ENCODE measurements around the gene TENM4. TPM values are rescaled to one million over a fixed set of nuclear protein-coding genes. Genes with fewer than 3 reads are reported as not detected.

TENM4 gene
- total and polyA plus RNA-seq, 10 of the 15 experiments (the other 5 are each of a cell fraction or from before 2014, with no cell fraction given), result 0.03 to 0.12 (median 0.06) TPM; not detected in 7

DNA sequence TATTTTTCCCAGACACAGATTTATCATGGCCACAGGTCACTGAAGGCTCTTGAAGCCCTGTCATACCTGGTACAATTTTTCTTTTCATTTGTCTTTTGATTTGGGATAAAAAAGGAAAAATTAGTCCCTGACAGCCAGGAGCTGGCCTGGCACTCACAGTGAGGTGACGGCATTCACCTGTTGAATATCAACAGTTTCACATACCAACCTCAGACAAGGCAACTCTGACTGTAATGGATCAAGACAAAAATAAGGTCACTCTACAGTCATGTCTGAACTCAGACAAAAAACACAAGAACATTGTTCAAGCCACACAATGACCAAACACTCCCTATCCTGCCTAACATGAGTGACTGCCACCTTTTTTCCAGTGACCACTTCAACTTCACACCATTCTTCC is 392.9 kb downstream of the TENM4 start:
- intact Hi-C loops (cut with micrococcal nuclease; ENCODE audit: unreplicated experiment) (no loop called here), in situ Hi-C loops (cut with MboI) (no loop called here)
- no peaks in the 10 kb centered on the region for H4K20me1 ChIP-seq (ENCODE audit: control insufficient read depth, insufficient read depth)
- H3K27ac ChIP-seq (ENCODE audit: control insufficient read depth, insufficient read depth), result no peak overlapping the region
- ChIA-PET CTCF (no interaction called here), SMC1A (ENCODE audit: uncharacterized antibody, unreplicated experiment) (interaction anchor here (1.1 kb wide), 1 partner anchor 32 kb away, joined by 3 read pairs; no protein-coding TSS in a partner anchor), POLR2A (no interaction called here), RAD21 (ENCODE audit: unreplicated experiment) (no interaction called here)
- H3K9me3 ChIP-seq (replicated peaks; ENCODE audit: control insufficient read depth, insufficient read depth, low read length), result no peaks in the 10 kb centered on the region
- FAIRE-seq (no peak), DNase-seq (ENCODE audit: low read depth, low spot score) (no peak), ATAC-seq (no peak)
- no peaks in the 10 kb centered on the region for H3K79me2 ChIP-seq (ENCODE audit: control insufficient read depth, insufficient read depth, low read length)
- H3K36me3 ChIP-seq (ENCODE audit: control insufficient read depth in 2 of 2, insufficient read depth in 2 of 2, low read length in 1 of 2), result no peaks in the 10 kb centered on the region
- H3K4me3 ChIP-seq, result no peak overlapping the region
- H3K4me2 ChIP-seq (ENCODE audit: control insufficient read depth, insufficient read depth), result no peak overlapping the region
- no peaks in the 10 kb centered on the region; a peak in 1 of 4 replicates for H3K27me3 ChIP-seq (replicated peaks in 1 of 2; ENCODE audit: control insufficient read depth in 2 of 2, insufficient read depth in 2 of 2, low read length in 1 of 2)
- WGBS (ENCODE audit: insufficient coverage, insufficient replicate concordance, low lambda C conversion rate, missing lambda C conversion rate), result 100% methylated on average over 1 of the region's 1 CpG
- no peak overlapping the region for H3K9ac ChIP-seq (ENCODE audit: control insufficient read depth, insufficient read depth, low read length)
- no peak overlapping the region for H2AFZ ChIP-seq (ENCODE audit: control insufficient read depth, low read depth, low read length)
- BruUV-seq (replicated peaks), result no TSS peak
- H3K4me1 ChIP-seq (ENCODE audit: control insufficient read depth, insufficient read depth, low read length), result no peaks in the 10 kb centered on the region
- no peak for TF ChIP-seq EED (IDR thresholded peaks at IDR 0.05; ENCODE audit: low read depth)
- TF ChIP-seq KLF5 (IDR thresholded peaks at IDR 0.05; ENCODE audit: partially characterized antibody), result no peak
- TF ChIP-seq KAT2A (conservative IDR thresholded peaks at IDR 0.05; ENCODE audit: control insufficient read depth, low read depth, low read length), result no peak
- no peak for TF ChIP-seq JUND (IDR thresholded peaks at IDR 0.05; ENCODE audit: low read depth, low read length)
- no peak for TF ChIP-seq ZNF24 (IDR thresholded peaks at IDR 0.05)
- TF ChIP-seq ZZZ3 (IDR thresholded peaks at IDR 0.05; ENCODE audit: control insufficient read depth, insufficient read length, low read depth), result no peak
- TF ChIP-seq RFX5 (IDR thresholded peaks at IDR 0.05; ENCODE audit: low read depth, low read length), result no peak
- no peak for TF ChIP-seq BMI1 (IDR thresholded peaks at IDR 0.05; ENCODE audit: borderline replicate concordance)
- TF ChIP-seq, protein P1, sequence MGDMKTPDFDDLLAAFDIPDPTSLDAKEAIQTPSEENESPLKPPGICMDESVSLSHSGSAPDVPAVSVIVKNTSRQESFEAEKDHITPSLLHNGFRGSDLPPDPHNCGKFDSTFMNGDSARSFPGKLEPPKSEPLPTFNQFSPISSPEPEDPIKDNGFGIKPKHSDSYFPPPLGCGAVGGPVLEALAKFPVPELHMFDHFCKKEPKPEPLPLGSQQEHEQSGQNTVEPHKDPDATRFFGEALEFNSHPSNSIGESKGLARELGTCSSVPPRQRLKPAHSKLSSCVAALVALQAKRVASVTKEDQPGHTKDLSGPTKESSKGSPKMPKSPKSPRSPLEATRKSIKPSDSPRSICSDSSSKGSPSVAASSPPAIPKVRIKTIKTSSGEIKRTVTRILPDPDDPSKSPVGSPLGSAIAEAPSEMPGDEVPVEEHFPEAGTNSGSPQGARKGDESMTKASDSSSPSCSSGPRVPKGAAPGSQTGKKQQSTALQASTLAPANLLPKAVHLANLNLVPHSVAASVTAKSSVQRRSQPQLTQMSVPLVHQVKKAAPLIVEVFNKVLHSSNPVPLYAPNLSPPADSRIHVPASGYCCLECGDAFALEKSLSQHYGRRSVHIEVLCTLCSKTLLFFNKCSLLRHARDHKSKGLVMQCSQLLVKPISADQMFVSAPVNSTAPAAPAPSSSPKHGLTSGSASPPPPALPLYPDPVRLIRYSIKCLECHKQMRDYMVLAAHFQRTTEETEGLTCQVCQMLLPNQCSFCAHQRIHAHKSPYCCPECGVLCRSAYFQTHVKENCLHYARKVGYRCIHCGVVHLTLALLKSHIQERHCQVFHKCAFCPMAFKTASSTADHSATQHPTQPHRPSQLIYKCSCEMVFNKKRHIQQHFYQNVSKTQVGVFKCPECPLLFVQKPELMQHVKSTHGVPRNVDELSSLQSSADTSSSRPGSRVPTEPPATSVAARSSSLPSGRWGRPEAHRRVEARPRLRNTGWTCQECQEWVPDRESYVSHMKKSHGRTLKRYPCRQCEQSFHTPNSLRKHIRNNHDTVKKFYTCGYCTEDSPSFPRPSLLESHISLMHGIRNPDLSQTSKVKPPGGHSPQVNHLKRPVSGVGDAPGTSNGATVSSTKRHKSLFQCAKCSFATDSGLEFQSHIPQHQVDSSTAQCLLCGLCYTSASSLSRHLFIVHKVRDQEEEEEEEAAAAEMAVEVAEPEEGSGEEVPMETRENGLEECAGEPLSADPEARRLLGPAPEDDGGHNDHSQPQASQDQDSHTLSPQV (IDR thresholded peaks at IDR 0.05), result no peak
- TF ChIP-seq, protein P2, sequence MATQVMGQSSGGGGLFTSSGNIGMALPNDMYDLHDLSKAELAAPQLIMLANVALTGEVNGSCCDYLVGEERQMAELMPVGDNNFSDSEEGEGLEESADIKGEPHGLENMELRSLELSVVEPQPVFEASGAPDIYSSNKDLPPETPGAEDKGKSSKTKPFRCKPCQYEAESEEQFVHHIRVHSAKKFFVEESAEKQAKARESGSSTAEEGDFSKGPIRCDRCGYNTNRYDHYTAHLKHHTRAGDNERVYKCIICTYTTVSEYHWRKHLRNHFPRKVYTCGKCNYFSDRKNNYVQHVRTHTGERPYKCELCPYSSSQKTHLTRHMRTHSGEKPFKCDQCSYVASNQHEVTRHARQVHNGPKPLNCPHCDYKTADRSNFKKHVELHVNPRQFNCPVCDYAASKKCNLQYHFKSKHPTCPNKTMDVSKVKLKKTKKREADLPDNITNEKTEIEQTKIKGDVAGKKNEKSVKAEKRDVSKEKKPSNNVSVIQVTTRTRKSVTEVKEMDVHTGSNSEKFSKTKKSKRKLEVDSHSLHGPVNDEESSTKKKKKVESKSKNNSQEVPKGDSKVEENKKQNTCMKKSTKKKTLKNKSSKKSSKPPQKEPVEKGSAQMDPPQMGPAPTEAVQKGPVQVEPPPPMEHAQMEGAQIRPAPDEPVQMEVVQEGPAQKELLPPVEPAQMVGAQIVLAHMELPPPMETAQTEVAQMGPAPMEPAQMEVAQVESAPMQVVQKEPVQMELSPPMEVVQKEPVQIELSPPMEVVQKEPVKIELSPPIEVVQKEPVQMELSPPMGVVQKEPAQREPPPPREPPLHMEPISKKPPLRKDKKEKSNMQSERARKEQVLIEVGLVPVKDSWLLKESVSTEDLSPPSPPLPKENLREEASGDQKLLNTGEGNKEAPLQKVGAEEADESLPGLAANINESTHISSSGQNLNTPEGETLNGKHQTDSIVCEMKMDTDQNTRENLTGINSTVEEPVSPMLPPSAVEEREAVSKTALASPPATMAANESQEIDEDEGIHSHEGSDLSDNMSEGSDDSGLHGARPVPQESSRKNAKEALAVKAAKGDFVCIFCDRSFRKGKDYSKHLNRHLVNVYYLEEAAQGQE (IDR thresholded peaks at IDR 0.05; ENCODE audit: low read depth, low read length), result no peak
- TF ChIP-seq, protein P3, sequence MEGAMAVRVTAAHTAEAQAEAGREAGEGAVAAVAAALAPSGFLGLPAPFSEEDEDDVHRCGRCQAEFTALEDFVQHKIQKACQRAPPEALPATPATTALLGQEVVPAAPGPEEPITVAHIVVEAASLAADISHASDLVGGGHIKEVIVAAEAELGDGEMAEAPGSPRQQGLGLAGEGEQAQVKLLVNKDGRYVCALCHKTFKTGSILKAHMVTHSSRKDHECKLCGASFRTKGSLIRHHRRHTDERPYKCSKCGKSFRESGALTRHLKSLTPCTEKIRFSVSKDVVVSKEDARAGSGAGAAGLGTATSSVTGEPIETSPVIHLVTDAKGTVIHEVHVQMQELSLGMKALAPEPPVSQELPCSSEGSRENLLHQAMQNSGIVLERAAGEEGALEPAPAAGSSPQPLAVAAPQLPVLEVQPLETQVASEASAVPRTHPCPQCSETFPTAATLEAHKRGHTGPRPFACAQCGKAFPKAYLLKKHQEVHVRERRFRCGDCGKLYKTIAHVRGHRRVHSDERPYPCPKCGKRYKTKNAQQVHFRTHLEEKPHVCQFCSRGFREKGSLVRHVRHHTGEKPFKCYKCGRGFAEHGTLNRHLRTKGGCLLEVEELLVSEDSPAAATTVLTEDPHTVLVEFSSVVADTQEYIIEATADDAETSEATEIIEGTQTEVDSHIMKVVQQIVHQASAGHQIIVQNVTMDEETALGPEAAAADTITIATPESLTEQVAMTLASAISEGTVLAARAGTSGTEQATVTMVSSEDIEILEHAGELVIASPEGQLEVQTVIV (IDR thresholded peaks at IDR 0.05; ENCODE audit: borderline replicate concordance, partially characterized antibody), result no peak
- TF ChIP-seq, protein P4, sequence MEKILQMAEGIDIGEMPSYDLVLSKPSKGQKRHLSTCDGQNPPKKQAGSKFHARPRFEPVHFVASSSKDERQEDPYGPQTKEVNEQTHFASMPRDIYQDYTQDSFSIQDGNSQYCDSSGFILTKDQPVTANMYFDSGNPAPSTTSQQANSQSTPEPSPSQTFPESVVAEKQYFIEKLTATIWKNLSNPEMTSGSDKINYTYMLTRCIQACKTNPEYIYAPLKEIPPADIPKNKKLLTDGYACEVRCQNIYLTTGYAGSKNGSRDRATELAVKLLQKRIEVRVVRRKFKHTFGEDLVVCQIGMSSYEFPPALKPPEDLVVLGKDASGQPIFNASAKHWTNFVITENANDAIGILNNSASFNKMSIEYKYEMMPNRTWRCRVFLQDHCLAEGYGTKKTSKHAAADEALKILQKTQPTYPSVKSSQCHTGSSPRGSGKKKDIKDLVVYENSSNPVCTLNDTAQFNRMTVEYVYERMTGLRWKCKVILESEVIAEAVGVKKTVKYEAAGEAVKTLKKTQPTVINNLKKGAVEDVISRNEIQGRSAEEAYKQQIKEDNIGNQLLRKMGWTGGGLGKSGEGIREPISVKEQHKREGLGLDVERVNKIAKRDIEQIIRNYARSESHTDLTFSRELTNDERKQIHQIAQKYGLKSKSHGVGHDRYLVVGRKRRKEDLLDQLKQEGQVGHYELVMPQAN (conservative IDR thresholded peaks at IDR 0.05), result no peak
- no peak for TF ChIP-seq MXI1 (IDR thresholded peaks at IDR 0.05; ENCODE audit: low read depth, low read length)
